HG03565 (cell line): ENCODE measurements around the gene PLCE1.

ENCODE experiments used
- ATAC-seq: cut with Tn5 transposase; IDR thresholded peaks from one replicate; pipeline ENCODE4 v1.9.1; 2021; ENCODE audit warnings: mild to moderate bottlenecking, moderate library complexity; ENCODE audit not compliant: unreplicated experiment

PLCE1 gene

DNA sequence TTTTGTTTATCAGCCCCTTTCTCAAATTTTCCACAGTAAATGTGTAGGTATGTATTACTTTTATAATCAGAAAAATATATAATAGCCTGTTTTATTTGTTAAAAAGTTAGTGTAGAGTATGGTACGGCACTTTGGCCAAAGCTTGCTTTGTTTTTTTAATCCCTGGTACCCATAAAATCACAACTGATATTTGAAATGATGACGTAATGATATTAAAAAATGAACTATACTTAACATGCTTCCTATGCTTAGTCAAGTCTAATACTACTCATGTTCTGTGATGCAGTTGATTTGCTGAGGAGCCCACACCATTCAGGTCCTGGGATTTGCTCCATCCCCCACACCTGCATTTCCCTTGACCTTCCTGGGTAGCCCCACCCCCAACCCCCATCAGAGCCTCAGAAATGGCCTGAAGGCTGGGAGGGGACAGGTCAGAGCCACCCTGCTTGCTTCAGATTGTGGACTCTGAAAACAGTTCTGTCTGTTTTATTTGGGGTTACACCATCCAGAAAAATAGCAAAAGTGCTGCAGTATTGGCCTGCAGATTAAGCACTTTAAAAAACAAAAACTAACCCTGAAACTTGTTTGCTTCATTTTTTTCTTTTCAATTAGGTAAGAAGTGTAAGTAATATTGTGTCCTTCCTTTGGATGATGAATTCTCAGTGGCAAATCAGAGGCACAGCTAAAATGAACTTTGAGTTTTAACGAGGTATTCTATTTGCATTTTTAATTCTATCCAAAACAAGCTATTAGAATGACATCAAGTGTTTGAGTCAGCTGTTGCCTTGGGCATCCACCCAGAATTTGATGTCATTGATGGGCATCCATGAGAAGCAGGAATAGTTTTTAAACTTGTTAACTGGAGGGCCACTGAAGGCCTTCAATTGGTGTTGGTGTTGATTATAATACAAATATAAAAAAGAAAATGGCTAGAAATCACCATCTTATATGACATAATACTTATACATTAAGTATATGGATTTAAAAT is 23.3 kb downstream of the PLCE1 start:
- no peak for ATAC-seq

DNA sequence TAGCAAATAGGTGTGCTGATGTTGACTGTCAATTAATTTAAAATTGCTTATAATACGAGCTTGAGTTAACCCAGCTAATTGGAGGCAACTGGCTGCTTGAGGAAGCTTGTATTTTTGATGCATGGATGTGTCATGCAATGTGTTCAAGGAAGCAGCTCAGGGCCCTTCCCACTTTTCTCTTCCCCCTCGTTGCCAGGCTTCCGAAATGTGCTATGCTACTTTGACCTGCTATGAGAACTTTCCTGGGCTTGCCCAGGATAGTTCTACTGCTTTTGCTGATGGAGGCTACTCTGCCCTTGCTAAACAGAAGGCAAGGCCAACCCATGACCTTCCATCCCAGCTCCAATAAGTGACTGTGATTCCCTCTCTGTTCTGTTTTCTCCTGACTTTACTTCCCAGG is 24.4 kb downstream of the PLCE1 start:
- no peak for ATAC-seq

DNA sequence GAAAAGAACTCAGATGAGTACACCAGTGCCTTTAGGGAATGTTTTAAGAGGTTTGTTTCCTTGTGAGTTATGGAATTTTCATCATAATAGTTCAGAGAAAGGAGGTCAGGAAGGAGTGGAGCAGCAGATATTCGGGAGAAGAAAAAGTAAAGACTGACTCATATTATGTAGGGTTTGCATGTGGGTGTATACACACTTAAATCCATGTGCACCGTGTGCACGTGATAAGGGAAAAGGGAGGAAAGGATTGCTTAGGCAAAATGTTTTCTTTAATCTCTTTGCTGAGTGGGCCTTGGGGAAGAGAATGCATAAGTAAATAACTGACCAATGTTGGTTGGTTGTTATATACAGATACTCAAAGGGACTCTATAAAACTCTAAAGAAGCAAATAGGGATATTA is 30.2 kb downstream of the PLCE1 start:
- no peak for ATAC-seq

DNA sequence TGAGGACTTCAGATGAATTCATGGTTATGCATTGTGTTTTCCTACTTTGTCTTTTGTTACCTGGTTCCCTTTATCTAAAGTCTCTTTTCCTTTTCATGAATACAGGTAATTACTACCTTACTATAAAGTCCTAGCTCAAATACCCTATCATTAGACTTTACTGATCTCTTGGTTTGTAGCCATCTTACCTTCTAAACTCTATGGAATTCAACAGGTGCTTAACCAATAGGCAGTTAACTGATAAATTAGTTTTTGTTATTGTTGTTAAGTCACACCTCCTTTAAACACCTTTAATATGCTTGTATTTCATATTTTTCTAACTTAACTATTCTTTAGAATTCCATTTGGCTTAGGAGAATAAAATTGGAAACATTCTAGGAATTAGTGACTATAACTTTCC is 30.7 kb downstream of the PLCE1 start:
- ATAC-seq: no peak

DNA sequence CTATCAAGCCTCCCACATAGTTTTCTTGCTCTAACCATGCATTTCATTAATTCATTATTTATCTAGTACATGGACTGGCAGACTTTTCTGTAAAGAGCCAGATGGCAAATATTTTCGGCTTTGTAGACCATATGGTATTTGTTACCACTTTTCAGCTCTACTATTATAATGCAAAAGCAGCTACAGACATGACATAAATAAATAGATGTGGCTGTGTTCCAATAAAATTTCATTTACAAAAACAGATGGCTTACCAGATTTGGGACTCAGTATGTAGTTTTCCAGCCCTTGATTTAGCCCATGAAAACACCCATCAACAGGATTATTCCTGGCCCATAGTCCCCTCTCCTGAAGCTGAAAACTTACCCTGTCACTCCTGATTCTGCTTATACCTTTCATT is 32.1 kb downstream of the PLCE1 start:
- ATAC-seq: no peak

DNA sequence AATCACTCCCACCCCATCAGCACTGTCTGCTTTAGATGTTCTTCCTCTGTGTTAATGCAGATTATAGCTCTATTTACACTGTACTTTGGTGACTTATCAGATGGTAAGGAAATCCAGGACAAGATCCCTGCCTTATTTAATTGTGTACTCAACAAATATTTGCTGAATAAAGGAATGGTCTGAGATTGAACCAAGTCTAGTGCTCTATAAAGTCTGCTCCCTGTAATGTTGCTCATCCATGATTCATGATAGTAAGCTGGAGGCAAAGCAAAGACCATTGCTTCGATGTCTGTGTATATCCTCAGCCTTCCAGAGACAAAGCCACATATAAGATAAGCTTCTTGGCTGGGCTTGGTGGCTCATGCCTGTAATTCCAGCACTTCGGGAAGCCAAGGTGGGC is 33.5 kb downstream of the PLCE1 start:
- no peak for ATAC-seq

DNA sequence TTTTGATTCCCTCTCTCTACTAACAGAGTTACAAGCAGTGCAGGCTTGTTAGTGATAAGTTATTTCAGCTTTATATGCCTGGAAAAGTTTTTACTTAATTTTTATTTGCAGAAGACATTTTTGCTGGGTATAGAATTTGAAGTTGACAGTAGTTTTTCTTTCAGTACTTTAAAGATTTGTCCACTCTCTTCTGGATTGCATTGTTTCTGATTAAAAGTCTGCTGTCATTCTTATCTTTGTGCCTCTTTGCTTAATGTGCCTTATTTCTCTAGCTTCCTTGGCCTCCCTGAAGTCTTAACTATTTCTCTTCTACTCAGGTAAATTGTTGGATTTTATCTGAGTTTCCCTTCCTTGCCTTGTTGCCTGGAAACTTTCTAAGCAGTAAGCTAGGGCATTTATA is 36.2 kb downstream of the PLCE1 start:
- no peak for ATAC-seq

DNA sequence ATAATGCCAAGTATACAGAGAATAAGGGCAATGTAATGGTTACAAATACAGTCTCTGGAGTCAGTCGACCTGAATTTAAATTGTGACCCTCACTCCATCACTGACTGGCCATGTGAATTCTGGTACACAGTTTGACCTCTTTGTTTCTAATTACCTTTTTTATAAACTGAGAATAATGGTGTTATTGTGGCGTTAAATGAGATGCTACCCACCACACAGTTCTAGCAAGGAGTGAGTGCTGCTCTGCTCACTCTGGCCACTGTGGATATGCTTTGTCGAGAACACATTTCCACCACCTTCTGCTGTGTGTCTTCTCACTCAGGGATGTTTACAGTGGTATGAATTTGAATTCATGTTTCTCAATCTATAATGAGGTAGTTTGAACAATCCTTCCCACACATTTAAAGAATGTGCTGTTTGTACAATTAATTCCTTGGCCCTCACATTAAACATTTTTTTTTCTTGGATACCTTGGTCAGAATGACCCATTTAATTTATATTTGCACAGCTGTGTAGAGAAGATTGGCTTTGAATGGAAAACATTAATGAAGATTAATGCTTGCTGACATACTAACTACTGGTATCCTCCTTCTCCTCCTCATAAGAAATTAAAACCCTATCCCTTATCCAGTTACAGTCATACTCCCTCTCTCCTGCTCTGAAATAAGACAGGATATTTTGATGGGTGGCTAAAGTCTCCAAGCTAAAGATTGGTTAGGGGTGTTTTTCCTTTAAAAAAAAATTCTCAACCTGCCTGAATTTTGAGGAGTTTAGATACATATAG is 42.4 kb downstream of the PLCE1 start:
- ATAC-seq: no peak

DNA sequence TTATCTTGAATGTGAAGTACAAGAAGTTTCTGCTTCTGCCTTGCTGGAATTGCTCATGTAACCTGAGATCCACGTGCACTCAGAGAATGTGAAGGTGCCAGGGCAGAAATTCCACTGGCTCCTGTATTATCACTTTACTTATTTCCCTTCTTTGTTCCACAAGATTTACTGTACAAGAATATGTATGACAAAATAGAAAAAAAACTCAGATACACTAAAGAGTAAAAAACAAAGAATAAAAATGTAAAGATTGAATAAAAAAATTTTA is 43.0 kb downstream of the PLCE1 start:
- no peak for ATAC-seq

DNA sequence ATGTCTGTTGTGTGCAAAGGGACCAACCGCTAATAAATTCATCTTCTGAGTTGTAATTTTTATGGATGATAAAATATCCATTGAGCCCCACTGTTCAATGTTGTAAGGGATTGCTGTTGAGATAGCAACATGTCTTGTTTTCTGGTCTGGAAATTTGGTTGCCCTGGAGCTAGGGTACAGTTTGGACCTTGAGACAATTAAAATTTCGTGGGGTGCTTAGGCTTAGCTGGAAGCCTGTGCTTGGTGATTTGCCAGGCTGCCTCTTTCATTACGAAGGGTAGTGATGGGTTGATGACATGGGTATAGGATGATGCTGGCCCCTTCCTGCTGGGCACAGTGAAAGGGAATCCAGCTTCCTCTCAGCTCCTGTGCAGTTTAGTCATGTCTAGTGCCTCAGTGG is 43.6 kb downstream of the PLCE1 start:
- ATAC-seq: no peak

DNA sequence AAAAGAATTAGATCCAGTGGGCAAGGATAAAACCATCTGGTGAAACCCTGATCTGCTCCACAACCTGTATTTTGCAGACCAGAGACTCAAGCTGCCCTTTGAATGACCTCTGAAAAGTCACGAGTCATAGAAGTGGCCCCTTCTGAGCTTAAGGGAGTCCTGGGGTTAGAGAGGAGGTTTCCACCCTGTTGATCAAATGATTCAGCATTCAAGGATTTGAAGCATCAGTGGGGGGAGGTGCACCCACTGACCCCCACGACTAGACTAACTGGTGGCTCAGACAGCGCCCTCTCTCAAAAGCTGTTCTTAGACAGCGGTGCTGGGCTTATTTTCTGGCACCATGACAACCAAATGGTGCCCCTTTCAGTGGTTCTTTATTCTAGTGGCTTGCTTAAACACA is 44.3 kb downstream of the PLCE1 start:
- no peak for ATAC-seq

DNA sequence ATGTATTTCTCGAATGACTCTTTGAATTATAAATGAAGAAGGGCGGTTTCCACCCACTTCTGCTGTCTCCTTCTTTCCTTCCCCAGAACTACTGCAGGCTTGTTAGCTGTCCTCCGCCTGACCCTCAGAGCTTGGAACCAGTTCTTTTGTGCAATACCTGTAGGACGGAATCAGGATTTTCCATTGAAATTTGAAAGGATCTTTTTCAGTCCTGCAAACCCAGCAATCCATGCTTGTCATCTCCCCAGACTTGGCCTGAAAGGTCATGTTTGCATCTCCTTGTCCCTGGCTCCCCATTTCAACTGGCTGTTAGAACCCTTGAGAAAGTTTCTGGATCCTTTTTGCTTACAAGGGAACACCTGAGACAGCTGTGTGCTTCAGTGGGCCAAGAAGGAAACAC is 47.5 kb downstream of the PLCE1 start:
- no peak for ATAC-seq

DNA sequence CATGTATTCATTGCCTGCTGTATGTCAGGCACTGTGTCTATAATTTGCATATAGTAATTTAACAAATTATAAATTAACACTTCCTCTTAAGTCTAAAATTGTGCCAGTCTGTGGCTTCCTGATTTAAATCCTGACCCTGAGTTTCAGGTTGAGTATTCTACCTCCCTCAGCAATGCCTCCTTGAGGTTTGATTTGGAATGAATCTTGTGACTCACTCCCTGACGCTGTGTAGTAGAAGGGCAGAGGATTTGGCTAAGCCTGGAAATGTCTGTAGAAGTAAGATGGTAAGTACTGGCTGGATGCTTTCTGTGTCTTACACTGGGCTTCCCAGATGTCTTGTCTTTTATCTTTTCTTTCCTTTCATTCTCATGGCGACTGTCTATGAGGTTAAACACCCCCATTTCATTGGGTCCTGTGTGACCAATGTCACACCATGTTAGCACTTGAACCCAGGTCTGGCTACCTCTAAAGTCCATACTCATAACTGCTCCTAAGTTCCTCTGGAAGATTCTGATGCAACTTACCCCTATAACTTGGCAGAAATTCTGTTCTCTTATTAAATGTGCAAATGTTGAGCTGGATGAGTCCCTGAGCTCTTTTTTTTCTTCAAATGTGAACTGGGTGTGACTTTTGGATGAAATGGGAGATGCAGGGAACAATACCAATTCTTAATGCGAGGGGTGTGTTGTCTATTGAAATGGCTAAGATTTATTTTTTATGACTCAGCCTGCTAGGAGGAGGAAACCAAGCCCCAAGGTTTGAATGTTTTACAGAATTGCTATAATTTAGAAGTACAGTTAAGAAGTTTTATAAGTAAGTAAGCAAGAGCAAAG is 48.5 kb downstream of the PLCE1 start:
- ATAC-seq: no peak

DNA sequence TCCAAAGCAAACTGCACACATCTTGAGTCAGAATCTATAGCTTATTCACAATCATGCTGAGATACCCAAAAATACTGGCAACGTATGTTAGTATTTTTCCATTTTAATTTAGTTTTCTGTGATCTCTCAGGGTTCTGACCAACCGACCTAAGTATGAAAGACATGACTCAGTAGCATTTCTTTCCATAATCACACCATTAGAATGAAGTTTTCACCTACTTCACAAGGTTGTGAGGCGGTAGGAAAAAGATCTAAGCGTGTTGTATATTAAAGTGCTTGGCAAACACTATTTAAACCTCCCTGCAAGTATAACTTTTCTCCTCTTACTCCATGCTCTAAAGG is 49.1 kb downstream of the PLCE1 start:
- ATAC-seq: no peak
